Esophagus squamous epithelium (tissue), 5 donors: ENCODE measurements around the gene RTF1. TPM values are rescaled to one million over a fixed set of nuclear protein-coding genes. Genes with fewer than 3 reads are reported as not detected.

Experiments
- DNase-seq: peaks from one replicate; lab custom pipeline; 2025; lab: John Stamatoyannopoulos, UW
- H3K27ac ChIP-seq, 4 donors: fragments of 200-600 bp; sonication (generic); one replicate each; pipeline ENCODE4 v1.5.1; 2016 to 2019; ENCODE audit warnings: mild to moderate bottlenecking in 1 of 4
- H3K27me3 ChIP-seq, 4 donors: fragments of 200-600 bp; sonication (generic); 1 replicate in 3 of 4; 2 replicates in 1 of 4; pipeline versions ENCODE4 v1.5.1 to v1.6.0; 2017 to 2021; ENCODE audit warnings: antibody characterized with exemption in 1 of 4
- H3K36me3 ChIP-seq, 3 donors: fragments of 200-600 bp; sonication (generic); one replicate each; pipeline ENCODE4 v1.5.1; 2016 to 2019
- H3K4me1 ChIP-seq, 3 donors: fragments of 200-600 bp; sonication (generic); one replicate each; pipeline ENCODE4 v1.5.1; 2017 to 2019
- H3K4me3 ChIP-seq, 4 donors: fragments of 200-600 bp; sonication (generic); 1 replicate in 3 of 4; 2 replicates in 1 of 4; pipeline ENCODE4 v1.5.1; 2016 to 2019; ENCODE audit warnings: mild to moderate bottlenecking in 2 of 4, moderate library complexity in 1 of 4
- H3K9me3 ChIP-seq, 3 donors: fragments of 200-600 bp; sonication (generic); one replicate each; pipeline ENCODE4 v1.5.1; 2016 to 2019
- CTCF ChIP-seq, 6 experiments: fragments of 450-650 bp in 4 of 6; fragments of 200-600 bp in 2 of 6; sonication (generic) in 2 of 6; IDR thresholded peaks; one replicate each; pipeline ENCODE4 v1.5.1; 2016 to 2019; ENCODE audit warnings: antibody characterized with exemption in 6 of 6, mild to moderate bottlenecking in 4 of 6, moderate library complexity in 4 of 6
- POLR2A ChIP-seq, 4 donors: fragments of 450-650 bp; IDR thresholded peaks; one replicate each; pipeline ENCODE4 v1.6.1; 2017; ENCODE audit warnings: antibody characterized with exemption in 4 of 4, mild to moderate bottlenecking in 4 of 4, moderate library complexity in 3 of 4
- WGBS, 2 donors: methylation state at CpG; one replicate each; pipeline ENCODE4 v1.1.5; 2018; 5-methylcytosine and 5-hydroxymethylcytosine counted together
- intact Hi-C: fragments of 100-400 bp; cut with DNase I; formaldehyde crosslinking; loops from one replicate; pipeline ENCODE4 v1.15.0; 2022
- total RNA-seq, 4 donors: library from RNA; depleted of rRNA; stranded (reverse); fragments of >200 nt; gene quantifications; one replicate each; pipeline ENCODE4 v1.1.0, GENCODE V29; 2016
- donor health status: DM: yes; HTN: yes; CAD: no.

RTF1 gene
- total RNA-seq, 4 donors from 2014 or later = 23.3 to 41.6 (median 33.6) TPM

- intact Hi-C loops = no loop called here
- H3K27ac ChIP-seq = no peak overlapping the region
- TF ChIP-seq POLR2A (IDR thresholded peaks at IDR 0.05) (no peak), CTCF (IDR thresholded peaks at IDR 0.05) (no peak)
- WGBS, 2 donors = 86 to 100% methylated on average over 2 of the region's 2 CpGs
- peaks cover 0 to 72% (median 12%) of the 10 kb centered on the region in 3 donors for H3K36me3 ChIP-seq
- H3K4me1 ChIP-seq = no peaks in the 10 kb centered on the region
- no peaks in the 10 kb centered on the region for H3K27me3 ChIP-seq
- H3K4me3 ChIP-seq = no peak overlapping the region
- DNase-seq = no peak
- H3K9me3 ChIP-seq = no peaks in the 10 kb centered on the region
Observed at GRCh38 chr15:41392659-41393058, 24.2 kb upstream of the RTF1 start.

GRCh38 chr15:41394924-41395323 lies 22.0 kb upstream of the RTF1 start:
- Histone ChIP-seq H3K4me1 (no peaks in the 10 kb centered on the region), H3K9me3 (no peaks in the 10 kb centered on the region), H3K4me3 (no peak overlapping the region), H3K27me3 (no peaks in the 10 kb centered on the region), H3K27ac (no peak overlapping the region), H3K36me3 (peaks cover 0 to 55% (median 11%) of the 10 kb centered on the region in 3 donors)
- no peak for DNase-seq
- WGBS, 2 donors = 92% methylated on average over 4 of the region's 4 CpGs
- intact Hi-C loops = no loop called here
- TF ChIP-seq CTCF (IDR thresholded peaks at IDR 0.05) (no peak), POLR2A (IDR thresholded peaks at IDR 0.05) (no peak)

GRCh38 chr15:41396111-41396510 lies 20.8 kb upstream of the RTF1 start:
- TF ChIP-seq CTCF (IDR thresholded peaks at IDR 0.05) (no peak), POLR2A (IDR thresholded peaks at IDR 0.05) (no peak)
- intact Hi-C loops = no loop called here
- no peak for DNase-seq
- Histone ChIP-seq H3K27me3 (no peaks in the 10 kb centered on the region), H3K27ac (no peak overlapping the region), H3K9me3 (no peaks in the 10 kb centered on the region), H3K4me1 (peaks cover 0 to 4% (median 0%) of the 10 kb centered on the region in 3 donors), H3K4me3 (no peak overlapping the region), H3K36me3 (peaks cover 0 to 45% (median 11%) of the 10 kb centered on the region in 3 donors)
- 79 to 81% methylated on average over 3 of the region's 3 CpGs for WGBS, 2 donors

- WGBS, 2 donors = 4 to 8% methylated on average over 9 of the region's 9 CpGs
- TF ChIP-seq CTCF (IDR thresholded peaks at IDR 0.05) (no peak), POLR2A (IDR thresholded peaks at IDR 0.05) (no peak)
- peak overlapping the region; percentile 62 to 86 (median 82) for H3K4me3 ChIP-seq
- H3K27ac ChIP-seq = peak overlapping the region; percentile 88 to 92 (median 90)
- H3K9me3 ChIP-seq = no peaks in the 10 kb centered on the region
- H3K4me1 ChIP-seq = peaks cover 4 to 34% (median 8%) of the 10 kb centered on the region in 3 donors
- no peaks in the 10 kb centered on the region for H3K27me3 ChIP-seq
- DNase-seq = no peak
- no peaks in the 10 kb centered on the region for H3K36me3 ChIP-seq
- intact Hi-C loops = no loop called here
Observed at GRCh38 chr15:41401904-41402267, 15.0 kb upstream of the RTF1 start.

- TF ChIP-seq POLR2A (IDR thresholded peaks at IDR 0.05) = no peak
- intact Hi-C loops = no loop called here
- H3K36me3 ChIP-seq = no peaks in the 10 kb centered on the region
- WGBS, 2 donors = 67 to 88% methylated on average over 5 of the region's 5 CpGs
- H3K4me1 ChIP-seq = peaks cover 4 to 42% (median 4%) of the 10 kb centered on the region in 3 donors
- no peak for DNase-seq
- H3K4me3 ChIP-seq = no peak overlapping the region
- H3K27ac ChIP-seq = no peak overlapping the region
- H3K27me3 ChIP-seq = no peaks in the 10 kb centered on the region
- H3K9me3 ChIP-seq = no peaks in the 10 kb centered on the region
Observed at GRCh38 chr15:41407341-41407740, 9.6 kb upstream of the RTF1 start.

GRCh38 chr15:41408234-41408641 lies 8.7 kb upstream of the RTF1 start:
- Histone ChIP-seq H3K4me1 (peaks cover 0 to 35% (median 0%) of the 10 kb centered on the region in 3 donors), H3K27me3 (no peaks in the 10 kb centered on the region), H3K4me3 (no peak overlapping the region), H3K9me3 (no peaks in the 10 kb centered on the region), H3K36me3 (no peaks in the 10 kb centered on the region), H3K27ac (no peak overlapping the region)
- intact Hi-C loops = no loop called here
- TF ChIP-seq CTCF (IDR thresholded peaks at IDR 0.05) (no peak), POLR2A (IDR thresholded peaks at IDR 0.05) (no peak)
- no peak for DNase-seq
- WGBS, 2 donors = 47 to 58% methylated on average over 1 to 2 of the region's 2 CpGs
